AG09309 (cell line): ENCODE measurements around the gene SIRT5.
A peak's percentile ranks its signal among the peaks of the same experiment; 100 is the strongest.

Source experiments
- DNase-seq: peaks from one replicate; pipeline ENCODE4 v3.0.0-alpha.2; 2010; ENCODE audit warnings: low read depth
- H3K4me3 ChIP-seq: 2 replicates; pipeline ENCODE4 v1.5.1; 2011; ENCODE audit warnings: mild to moderate bottlenecking, low read depth, low read length, moderate library complexity; ENCODE audit not compliant: control insufficient read depth
- TF ChIP-seq, protein P1 (sequence below): IDR thresholded peaks from 2 replicates; pipeline ENCODE4 v1.5.1; 2011; ENCODE audit warnings: mild to moderate bottlenecking, low read depth, low read length, inconsistent platforms; ENCODE audit not compliant: insufficient read depth, control insufficient read depth; ENCODE audit errors: missing control alignments

SIRT5 gene

DNA sequence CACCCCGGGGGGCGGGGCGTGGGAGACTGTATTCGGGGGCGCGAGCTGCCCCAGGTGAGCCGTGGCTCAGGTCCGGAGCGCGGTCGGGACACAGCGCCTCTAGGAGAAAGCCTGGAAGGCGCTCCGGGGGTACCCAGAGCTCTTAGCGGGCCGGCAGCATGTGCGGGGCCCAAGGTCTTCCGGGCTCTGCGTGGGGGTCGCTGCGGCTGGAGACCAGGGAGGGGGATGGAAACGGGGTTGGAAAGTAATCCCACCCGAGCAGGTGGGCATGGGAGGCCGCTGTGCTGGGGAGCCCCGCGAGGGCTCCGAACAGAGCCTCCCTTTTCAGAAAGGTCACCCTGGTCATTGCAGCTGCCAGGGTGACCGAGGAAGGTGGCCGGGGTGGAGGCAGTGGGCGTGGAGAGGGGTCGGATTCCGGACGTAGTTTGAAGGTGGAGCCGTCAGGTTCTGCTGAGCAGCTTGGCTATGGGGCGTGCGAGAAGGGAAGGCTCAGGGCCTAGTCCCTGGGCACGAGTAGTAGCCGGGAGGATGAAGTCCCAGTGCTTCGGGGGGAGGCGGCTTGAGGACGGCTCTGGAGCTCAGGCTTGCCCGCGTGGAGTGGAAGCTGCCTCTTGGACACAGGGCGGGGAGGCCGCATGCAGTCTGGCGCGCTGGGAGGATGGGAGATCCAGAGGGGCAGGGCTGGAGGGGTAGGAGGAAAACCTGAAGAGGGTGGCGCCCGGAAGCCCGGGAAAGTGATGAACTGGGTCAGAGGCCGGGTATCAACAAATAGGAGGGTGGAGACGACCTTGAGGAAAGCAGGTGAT, at the start of gene SIRT5:
TSS of gene SIRT5 (plus strand) at position 31 of the 806 bp plus-strand sequence. CDS start 9,510 bp downstream, outside the sequence.
- peak within 1 kb of the TSS; percentile 84 for H3K4me3 ChIP-seq
- TF ChIP-seq, protein P1, sequence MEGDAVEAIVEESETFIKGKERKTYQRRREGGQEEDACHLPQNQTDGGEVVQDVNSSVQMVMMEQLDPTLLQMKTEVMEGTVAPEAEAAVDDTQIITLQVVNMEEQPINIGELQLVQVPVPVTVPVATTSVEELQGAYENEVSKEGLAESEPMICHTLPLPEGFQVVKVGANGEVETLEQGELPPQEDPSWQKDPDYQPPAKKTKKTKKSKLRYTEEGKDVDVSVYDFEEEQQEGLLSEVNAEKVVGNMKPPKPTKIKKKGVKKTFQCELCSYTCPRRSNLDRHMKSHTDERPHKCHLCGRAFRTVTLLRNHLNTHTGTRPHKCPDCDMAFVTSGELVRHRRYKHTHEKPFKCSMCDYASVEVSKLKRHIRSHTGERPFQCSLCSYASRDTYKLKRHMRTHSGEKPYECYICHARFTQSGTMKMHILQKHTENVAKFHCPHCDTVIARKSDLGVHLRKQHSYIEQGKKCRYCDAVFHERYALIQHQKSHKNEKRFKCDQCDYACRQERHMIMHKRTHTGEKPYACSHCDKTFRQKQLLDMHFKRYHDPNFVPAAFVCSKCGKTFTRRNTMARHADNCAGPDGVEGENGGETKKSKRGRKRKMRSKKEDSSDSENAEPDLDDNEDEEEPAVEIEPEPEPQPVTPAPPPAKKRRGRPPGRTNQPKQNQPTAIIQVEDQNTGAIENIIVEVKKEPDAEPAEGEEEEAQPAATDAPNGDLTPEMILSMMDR: peak; percentile 75
- DNase-seq: peak; percentile 38

DNA sequence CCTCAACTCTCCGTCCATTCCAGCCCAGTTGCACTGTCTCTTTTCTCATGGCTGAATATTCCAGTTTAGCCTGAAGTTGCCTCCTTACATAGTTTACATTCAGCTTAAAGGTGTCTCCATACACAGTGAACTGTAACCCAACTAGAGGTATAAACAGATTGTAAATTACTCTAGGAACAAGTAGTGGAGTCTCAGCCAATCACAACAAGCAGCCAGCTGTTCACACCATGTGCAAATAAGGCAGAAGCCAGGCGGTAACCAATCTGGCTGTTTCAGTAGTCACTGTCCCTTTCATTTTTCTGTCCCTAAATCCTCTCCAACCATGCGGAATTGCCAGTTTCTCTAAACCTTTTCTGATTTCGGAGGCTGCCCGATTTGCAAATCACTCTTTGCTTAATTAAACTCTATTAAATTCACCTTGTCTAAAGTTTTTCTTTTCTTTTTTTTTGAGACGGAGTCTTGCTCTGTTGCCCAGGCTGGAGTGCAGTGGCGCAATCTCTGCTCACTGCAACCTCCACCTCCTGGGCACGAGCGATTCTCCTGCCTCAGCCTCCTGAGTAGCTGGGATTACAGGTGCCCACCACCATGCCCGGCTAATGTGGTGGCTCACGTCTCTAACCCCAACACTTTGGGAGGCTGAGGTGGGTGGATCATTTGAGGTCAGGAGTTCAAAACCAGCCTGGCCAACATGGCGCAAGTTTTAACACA, 49.4 kb upstream of the SIRT5 start:
- H3K4me3 ChIP-seq: no peak overlapping the region
- DNase-seq: no peak
- TF ChIP-seq, protein P1: no peak

DNA sequence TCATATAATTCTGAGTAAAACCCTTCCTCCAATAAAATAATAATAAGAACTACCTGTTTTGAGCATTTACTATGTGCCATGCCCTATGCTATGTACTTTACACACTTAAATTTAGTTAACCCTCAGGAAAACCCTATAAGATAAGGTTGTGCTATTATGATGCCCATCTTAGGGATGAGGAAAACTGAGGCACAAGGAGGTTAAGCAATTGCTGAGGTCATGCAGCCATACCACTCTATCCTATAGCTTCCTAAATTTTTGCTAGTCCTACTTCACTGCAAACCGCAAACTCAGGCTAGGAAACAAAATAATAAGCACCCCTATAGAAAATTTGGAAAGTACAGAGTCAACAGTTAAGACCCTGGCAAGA, 48.1 kb upstream of the SIRT5 start:
- TF ChIP-seq, protein P1: no peak
- no peak overlapping the region for H3K4me3 ChIP-seq
- DNase-seq: no peak

DNA sequence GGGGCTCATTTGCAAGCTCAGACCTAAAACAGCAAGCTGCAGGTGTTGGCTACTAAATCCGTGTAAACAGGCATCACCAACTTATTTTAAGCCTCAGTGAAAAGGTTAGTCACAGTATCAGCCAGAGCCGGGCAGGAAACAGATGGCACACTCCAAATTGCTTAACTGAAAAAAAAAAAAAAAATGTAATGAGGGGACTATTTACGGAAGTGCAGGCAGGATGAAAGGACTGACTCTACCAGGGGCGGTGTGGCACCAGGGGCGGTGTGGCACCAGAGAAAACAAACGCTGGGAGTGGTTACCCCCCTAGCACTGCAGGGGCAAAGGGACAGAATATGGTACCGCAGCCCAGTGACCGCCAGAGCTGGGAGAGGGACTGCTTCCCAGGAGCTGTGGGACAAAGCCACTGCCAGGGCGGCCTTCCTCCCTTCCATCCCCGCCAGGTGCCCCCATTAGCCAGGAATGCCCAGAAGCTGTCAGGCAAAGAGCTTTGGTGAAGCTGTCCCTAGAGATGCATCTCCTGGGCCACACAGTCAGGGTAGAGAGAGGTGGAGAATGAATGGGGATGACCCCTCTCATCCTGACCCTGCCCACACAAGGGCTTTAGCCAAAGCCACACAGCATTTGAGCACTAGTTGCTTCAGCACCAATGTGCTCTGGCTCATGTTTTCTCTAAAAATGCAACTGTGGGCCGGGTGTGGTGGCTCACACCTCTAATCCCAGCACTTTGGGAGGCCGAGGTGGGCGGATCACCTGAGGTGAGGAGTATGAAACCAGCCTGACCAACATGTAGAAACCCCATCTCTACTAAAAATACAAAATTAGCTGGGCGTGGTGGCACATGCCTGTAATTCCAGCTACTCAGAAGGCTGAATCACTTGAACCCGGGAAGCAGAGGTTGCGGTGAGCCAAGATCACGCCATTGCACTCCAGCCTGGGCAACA, 47.4 kb upstream of the SIRT5 start:
- H3K4me3 ChIP-seq: no peak overlapping the region
- no peak for DNase-seq
- TF ChIP-seq, protein P1: no peak

DNA sequence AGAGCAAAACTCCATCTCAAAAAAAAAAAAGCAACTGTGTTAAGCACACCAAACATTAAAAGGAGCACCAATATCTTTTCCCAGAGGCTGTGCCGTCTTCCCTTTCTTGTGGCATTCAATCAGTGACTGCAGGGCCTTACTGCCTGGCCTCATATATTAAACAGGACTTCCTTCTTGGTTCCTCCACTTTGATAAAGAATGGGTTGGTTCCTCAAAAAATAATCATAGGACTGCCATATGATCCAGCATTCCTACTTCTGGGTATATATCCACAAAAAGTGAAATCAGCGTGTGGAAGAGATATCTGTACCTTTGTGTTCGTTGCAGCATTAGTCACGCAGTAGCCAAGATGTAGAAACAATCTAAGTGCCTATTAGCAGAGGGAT, 46.7 kb upstream of the SIRT5 start:
- H3K4me3 ChIP-seq: no peak overlapping the region
- TF ChIP-seq, protein P1: no peak
- DNase-seq: no peak

DNA sequence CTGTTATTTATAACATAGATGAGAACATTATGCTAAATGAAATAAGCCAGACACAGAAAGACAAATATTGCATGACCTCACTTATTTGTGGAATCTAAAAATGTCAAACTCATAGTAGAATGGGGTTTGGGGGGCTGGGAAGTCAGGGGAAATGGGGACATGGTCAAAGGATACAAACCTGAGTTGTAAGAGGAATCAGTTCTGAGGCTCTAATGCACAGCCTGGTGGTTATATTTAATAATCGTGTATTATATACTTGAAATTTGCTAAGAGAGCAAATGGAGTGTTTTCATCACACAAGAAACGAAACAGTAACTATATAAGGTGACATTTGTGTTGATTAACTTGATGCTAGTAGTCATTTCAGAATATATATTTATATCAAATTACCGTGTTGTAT, 46.2 kb upstream of the SIRT5 start:
- TF ChIP-seq, protein P1: no peak
- no peak for DNase-seq
- H3K4me3 ChIP-seq: no peak overlapping the region
